ENCODE results near the gene NEK4. TPM values are rescaled to one million over a fixed set of nuclear protein-coding genes. Genes with fewer than 3 reads are reported as not detected.

NEK4 gene
- total and polyA plus RNA-seq, 2 experiments from 2014 or later = 12.4 to 14.7 TPM

GRCh38 chr3:52773361-52774065 is 2.8 kb upstream of the NEK4 start:
- no peak for TF ChIP-seq CTCF (IDR thresholded peaks at IDR 0.05; ENCODE audit: low read depth, low read length)
- H3K27ac ChIP-seq = no peak overlapping the region
- H3K27me3 ChIP-seq = no peaks in the 10 kb centered on the region
- no peak for DNase-seq (ENCODE audit: low read depth in 1 of 2, low spot score in 1 of 2)
- H3K4me3 ChIP-seq = no peak overlapping the region
- peaks cover 11% of the 10 kb centered on the region for H3K4me1 ChIP-seq (ENCODE audit: low read depth)
- no peaks in the 10 kb centered on the region for H3K36me3 ChIP-seq
- H3K9me3 ChIP-seq (ENCODE audit: low read depth) = no peaks in the 10 kb centered on the region

GRCh38 chr3:52771702-52772101 is 962 bp upstream of the NEK4 start:
- H3K4me1 ChIP-seq (ENCODE audit: low read depth) = peaks cover 11% of the 10 kb centered on the region
- no peaks in the 10 kb centered on the region for H3K9me3 ChIP-seq (ENCODE audit: low read depth)
- no peak overlapping the region for H3K27ac ChIP-seq
- no peaks in the 10 kb centered on the region for H3K27me3 ChIP-seq
- H3K4me3 ChIP-seq = no peak overlapping the region
- no peaks in the 10 kb centered on the region for H3K36me3 ChIP-seq
- no peak for DNase-seq (ENCODE audit: low read depth in 1 of 2, low spot score in 1 of 2)
- no peak for TF ChIP-seq CTCF (IDR thresholded peaks at IDR 0.05; ENCODE audit: low read depth, low read length)

- Histone ChIP-seq H3K9me3 (ENCODE audit: low read depth) (no peaks in the 10 kb centered on the region), H3K27me3 (no peaks in the 10 kb centered on the region)
These were observed 568 bp upstream of the NEK4 start for GRCh38 chr3:52771334-52771681.

GRCh38 chr3:52769786-52770455 is 819 bp downstream of the NEK4 start:
- H3K9me3 ChIP-seq (ENCODE audit: low read depth) = no peaks in the 10 kb centered on the region
- TF ChIP-seq CTCF (IDR thresholded peaks at IDR 0.05; ENCODE audit: low read depth, low read length) = no peak
- peak overlapping the region; percentile 86 for H3K27ac ChIP-seq
- DNase-seq (ENCODE audit: low read depth in 1 of 2, low spot score in 1 of 2) = peak; percentile 7 to 28
- peaks cover 12% of the 10 kb centered on the region for H3K36me3 ChIP-seq
- H3K4me3 ChIP-seq = peak overlapping the region; percentile 82
- H3K4me1 ChIP-seq (ENCODE audit: low read depth) = peaks cover 11% of the 10 kb centered on the region
- H3K27me3 ChIP-seq = no peaks in the 10 kb centered on the region

More at GRCh38 chr3:52771334-52771681, 568 bp upstream of the NEK4 start:
- TF ChIP-seq CTCF (IDR thresholded peaks at IDR 0.05; ENCODE audit: low read depth, low read length) = no peak
- DNase-seq (ENCODE audit: low read depth in 1 of 2, low spot score in 1 of 2) = no peak
- Histone ChIP-seq H3K27ac (peak overlapping the region; percentile 86), H3K4me1 (ENCODE audit: low read depth) (peaks cover 11% of the 10 kb centered on the region), H3K4me3 (peak overlapping the region; percentile 82), H3K36me3 (peaks cover 2% of the 10 kb centered on the region)

- H3K27me3 ChIP-seq = no peaks in the 10 kb centered on the region
- no peaks in the 10 kb centered on the region for H3K9me3 ChIP-seq (ENCODE audit: low read depth)
- H3K27ac ChIP-seq = no peak overlapping the region
- no peaks in the 10 kb centered on the region for H3K4me1 ChIP-seq (ENCODE audit: low read depth)
- peaks cover 58% of the 10 kb centered on the region for H3K36me3 ChIP-seq
- TF ChIP-seq CTCF (IDR thresholded peaks at IDR 0.05; ENCODE audit: low read depth, low read length) = no peak
- DNase-seq (ENCODE audit: low read depth in 1 of 2, low spot score in 1 of 2) = peak in 1 of 2 donors; percentile 60
- H3K4me3 ChIP-seq = no peak overlapping the region
These were observed 7.3 kb downstream of the NEK4 start for GRCh38 chr3:52763466-52763865.

Measured in cardiac muscle cell (in vitro differentiated cells and primary cell).